Body of pancreas (tissue), 4 donors: ENCODE data around the gene NRL. TPM values are rescaled to one million over a fixed set of nuclear protein-coding genes. Genes with fewer than 3 reads are reported as not detected.

Source experiments
- ATAC-seq: fragments of 150-250 bp; one replicate; pipeline ENCODE4 v1.9.1; 2016
- DNase-seq, 4 donors: peaks; one replicate each; pipeline ENCODE4 v3.0.0-alpha.2; 2019
- H3K27ac ChIP-seq, 4 donors: fragments of 200-600 bp; sonication (generic); 1 replicate in 3 of 4; 2 replicates in 1 of 4; pipeline versions ENCODE4 v1.5.1 to v1.6.1; 2016 to 2019; ENCODE audit warnings: mild to moderate bottlenecking in 1 of 4, mixed read lengths in 1 of 4, moderate library complexity in 1 of 4
- H3K27me3 ChIP-seq, 2 donors: fragments of 200-600 bp; sonication (generic); one replicate each; pipeline ENCODE4 v1.6.0; 2016; ENCODE audit warnings: mild to moderate bottlenecking in 1 of 2
- H3K36me3 ChIP-seq, 2 donors: fragments of 200-600 bp; sonication (generic); replicated peaks in 1 of 2; 2 replicates each; pipeline ENCODE4 v1.5.1; 2016; ENCODE audit warnings: low read depth in 2 of 2; ENCODE audit not compliant: insufficient read depth in 1 of 2
- H3K4me1 ChIP-seq: fragments of 200-600 bp; sonication (generic); one replicate; pipeline ENCODE4 v1.6.0; 2016
- H3K4me3 ChIP-seq, 2 donors: fragments of 200-600 bp; sonication (generic); 1 replicate in 1 of 2; 2 replicates in 1 of 2; pipeline ENCODE4 v1.5.1; 2016 to 2019
- H3K9me3 ChIP-seq, 3 donors: fragments of 200-600 bp; sonication (generic); 1 replicate in 2 of 3; 2 replicates in 1 of 3; pipeline ENCODE4 v1.5.1; 2016
- CTCF ChIP-seq, 7 experiments: fragments of 450-650 bp in 4 of 7; fragments of 200-600 bp in 3 of 7; sonication (generic) in 3 of 7; IDR thresholded peaks; one replicate each; pipeline ENCODE4 v1.5.1; 2016 to 2019; ENCODE audit warnings: antibody characterized with exemption in 7 of 7
- POLR2A ChIP-seq, 3 donors: fragments of 450-650 bp; IDR thresholded peaks; one replicate each; pipeline ENCODE4 v1.6.1; 2016; ENCODE audit warnings: antibody characterized with exemption in 3 of 3, mild to moderate bottlenecking in 2 of 3
- WGBS, 2 donors: methylation state at CpG; one replicate each; pipeline ENCODE4 v1.1.5; 2017; 5-methylcytosine and 5-hydroxymethylcytosine counted together
- intact Hi-C: fragments of 100-400 bp; cut with DNase I; formaldehyde crosslinking; loops from one replicate; pipeline ENCODE4 v1.15.1; 2023
- total RNA-seq, 2 donors: library from RNA; depleted of rRNA; stranded (reverse); fragments of >200 nt; gene quantifications; one replicate each; pipeline ENCODE4 v1.1.0, GENCODE V29; 2016

Gene NRL
- total RNA-seq, 2 donors from 2014 or later = 2.1 to 2.6 TPM

GRCh38 chr14:24075485-24076301 is 39.1 kb downstream of the NRL start:
- Histone ChIP-seq H3K4me3 (no peak overlapping the region), H3K36me3 (no peaks in the 10 kb centered on the region), H3K9me3 (no peaks in the 10 kb centered on the region), H3K27ac (peak overlapping the region in 2 of 4 donors; percentile 10 to 62), H3K27me3 (no peaks in the 10 kb centered on the region), H3K4me1 (peaks cover 33% of the 10 kb centered on the region)
- no peak for TF ChIP-seq POLR2A (IDR thresholded peaks at IDR 0.05)
- TF ChIP-seq CTCF (IDR thresholded peaks at IDR 0.05) = no peak
- WGBS, 2 donors = 67 to 79% methylated on average over 8 to 11 of the region's 11 CpGs
- intact Hi-C loops = no loop called here
- DNase-seq (peak in 1 of 4 donors; percentile 53), ATAC-seq (no peak)

GRCh38 chr14:24074625-24075484 is 39.9 kb downstream of the NRL start:
- no peak overlapping the region for H3K4me3 ChIP-seq
- ATAC-seq (peak; percentile 53), DNase-seq (peak in 3 of 4 donors; percentile 37 to 69 (median 50))
- H3K27me3 ChIP-seq = no peaks in the 10 kb centered on the region
- no peaks in the 10 kb centered on the region for H3K9me3 ChIP-seq
- intact Hi-C loops = no loop called here
- no peaks in the 10 kb centered on the region for H3K36me3 ChIP-seq
- peak overlapping the region in 2 of 4 donors; percentile 16 to 62 for H3K27ac ChIP-seq
- H3K4me1 ChIP-seq = peaks cover 26% of the 10 kb centered on the region
- 40 to 49% methylated on average over 11 of the region's 11 CpGs for WGBS, 2 donors
- TF ChIP-seq CTCF (IDR thresholded peaks at IDR 0.05) (no peak), POLR2A (IDR thresholded peaks at IDR 0.05) (no peak)

DNA sequence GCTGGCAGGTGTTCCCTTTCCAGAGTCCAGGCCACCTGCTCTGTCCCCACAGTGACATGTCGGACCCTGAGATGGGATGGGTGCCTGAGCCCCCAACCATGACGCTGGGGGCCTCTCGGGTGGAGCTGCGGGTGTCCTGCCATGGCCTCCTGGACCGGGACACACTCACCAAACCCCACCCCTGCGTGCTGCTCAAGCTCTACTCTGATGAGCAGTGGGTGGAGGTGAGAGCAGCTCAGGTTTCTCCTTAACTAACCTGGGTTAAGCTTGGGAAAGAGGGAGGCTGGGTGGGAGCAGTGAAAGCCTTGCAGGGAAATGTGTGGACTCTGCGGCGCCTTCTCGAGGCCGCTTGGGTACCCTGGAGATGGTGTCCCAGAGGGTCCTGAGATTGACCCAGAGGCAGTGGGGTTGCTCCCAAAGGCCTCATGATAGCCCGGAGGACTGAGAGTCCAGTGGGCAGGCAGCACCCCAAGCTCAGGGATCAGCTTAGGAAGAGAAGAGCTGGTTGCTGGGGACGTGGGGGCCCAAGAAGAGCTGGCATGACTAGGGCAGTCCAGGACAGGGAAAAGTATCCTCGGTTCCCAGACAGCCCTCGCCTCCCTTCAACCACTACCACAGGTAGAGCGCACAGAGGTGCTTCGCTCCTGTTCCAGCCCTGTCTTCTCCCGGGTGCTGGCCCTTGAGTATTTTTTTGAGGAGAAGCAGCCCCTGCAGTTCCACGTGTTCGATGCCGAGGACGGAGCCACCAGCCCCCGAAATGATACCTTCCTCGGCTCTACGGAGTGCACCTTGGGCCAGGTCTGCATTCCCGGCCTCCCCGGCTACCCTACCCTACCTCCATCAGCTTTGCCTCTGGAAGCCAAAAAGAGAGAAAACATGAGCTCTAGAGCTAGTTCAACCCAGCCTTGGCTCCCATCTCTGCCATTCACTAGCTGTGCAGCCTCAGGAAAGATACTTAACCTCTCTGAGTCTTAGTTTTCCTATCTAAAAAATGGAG is 41.6 kb downstream of the NRL start:
- Histone ChIP-seq H3K27me3 (no peaks in the 10 kb centered on the region), H3K4me3 (no peak overlapping the region), H3K27ac (no peak overlapping the region), H3K4me1 (peaks cover 26% of the 10 kb centered on the region), H3K9me3 (no peaks in the 10 kb centered on the region), H3K36me3 (no peaks in the 10 kb centered on the region)
- DNase-seq = no peak
- ATAC-seq = no peak
- WGBS, 2 donors = 78 to 85% methylated on average over 22 to 24 of the region's 26 CpGs
- intact Hi-C loops = no loop called here
- no peak for TF ChIP-seq POLR2A (IDR thresholded peaks at IDR 0.05)
- no peak for TF ChIP-seq CTCF (IDR thresholded peaks at IDR 0.05)

DNA sequence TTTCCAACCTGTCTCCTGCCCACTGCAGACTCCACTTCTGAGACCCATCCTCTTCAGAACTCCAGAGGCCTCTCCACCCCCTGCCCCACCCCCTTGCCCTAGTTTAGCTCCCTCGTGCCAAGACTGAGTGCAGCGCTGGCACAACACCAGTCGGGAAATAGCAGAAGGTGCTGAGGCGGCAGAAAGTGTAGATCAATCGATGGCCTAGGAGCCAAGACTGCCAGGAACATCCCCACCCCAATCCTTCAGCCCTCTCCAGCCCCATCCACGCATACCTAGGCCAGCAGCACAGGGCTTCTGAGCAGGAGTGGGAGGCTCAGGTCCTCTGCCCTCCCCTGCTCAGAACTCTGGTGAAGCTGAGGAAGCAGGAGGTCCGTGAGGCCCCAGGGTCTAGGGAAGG is 42.3 kb downstream of the NRL start:
- H3K27ac ChIP-seq = no peak overlapping the region
- ATAC-seq = peak; percentile 33
- H3K27me3 ChIP-seq = no peaks in the 10 kb centered on the region
- intact Hi-C loops = no loop called here
- WGBS, 2 donors = 30 to 50% methylated on average over 1 to 7 of the region's 7 CpGs
- no peak overlapping the region for H3K4me3 ChIP-seq
- no peaks in the 10 kb centered on the region for H3K36me3 ChIP-seq
- DNase-seq = peak; percentile 46 to 66 (median 56)
- TF ChIP-seq POLR2A (IDR thresholded peaks at IDR 0.05) = no peak
- no peak for TF ChIP-seq CTCF (IDR thresholded peaks at IDR 0.05)
- H3K9me3 ChIP-seq = no peaks in the 10 kb centered on the region
- peaks cover 26% of the 10 kb centered on the region for H3K4me1 ChIP-seq
